Stimulated activated CD8-positive, alpha-beta memory T cell treated with anti-CD3 and anti-CD28 coated beads, Interleukin-7, amount 100 ng/mL, for 4 hours (primary cell): ENCODE measurements around the gene FXYD7.
"Not testable (repeated sequence)": the region's sequence is repeated elsewhere in the genome, so short reads cannot be mapped to it uniquely, and the experiment has no call there.

Experiments used
- DNase-seq, 2 donors: peaks; one replicate each; pipeline ENCODE4 v3.0.0-alpha.2; 2020; ENCODE audit warnings: low read depth in 2 of 2

Gene FXYD7

GRCh38 chr19:35143231-35143715 lies at the start of gene FXYD7:
FXYD7 (plus strand) TSS chr19:35143255; CDS start chr19:35143334, 79 bp downstream.
- no peak for DNase-seq

- DNase-seq: no peak
Observed at GRCh38 chr19:35093430-35093829, 49.6 kb upstream of the FXYD7 start.

GRCh38 chr19:35093941-35094647 lies 49.0 kb upstream of the FXYD7 start:
- DNase-seq: no peak

GRCh38 chr19:35094656-35095055 lies 48.4 kb upstream of the FXYD7 start:
- DNase-seq: no peak

GRCh38 chr19:35095667-35096368 lies 47.2 kb upstream of the FXYD7 start:
- no peak for DNase-seq

- DNase-seq: no peak
Observed at GRCh38 chr19:35098413-35099049, 44.5 kb upstream of the FXYD7 start.

GRCh38 chr19:35099155-35099896 lies 43.7 kb upstream of the FXYD7 start:
- DNase-seq: no peak

- DNase-seq: no peak
Observed at GRCh38 chr19:35099897-35100275, 43.2 kb upstream of the FXYD7 start.

- DNase-seq: no peak
Observed at GRCh38 chr19:35100588-35101533, 42.2 kb upstream of the FXYD7 start.

GRCh38 chr19:35101949-35102348 lies 41.1 kb upstream of the FXYD7 start:
- DNase-seq: not testable (repeated sequence)

GRCh38 chr19:35103614-35104013 lies 39.4 kb upstream of the FXYD7 start:
- DNase-seq: not testable (repeated sequence)

- DNase-seq: no peak
Observed at GRCh38 chr19:35104361-35104760, 38.7 kb upstream of the FXYD7 start.

GRCh38 chr19:35105047-35105410 lies 38.0 kb upstream of the FXYD7 start:
- DNase-seq: no peak

- no peak for DNase-seq
Observed at GRCh38 chr19:35105411-35106290, 37.4 kb upstream of the FXYD7 start.

GRCh38 chr19:35106291-35106583 lies 36.8 kb upstream of the FXYD7 start:
- DNase-seq: no peak

GRCh38 chr19:35106898-35107541 lies 36.0 kb upstream of the FXYD7 start:
- DNase-seq: no peak

- no peak for DNase-seq
Observed at GRCh38 chr19:35107545-35107944, 35.5 kb upstream of the FXYD7 start.

- no peak for DNase-seq
Observed at GRCh38 chr19:35108730-35109129, 34.3 kb upstream of the FXYD7 start.

- no peak for DNase-seq
Observed at GRCh38 chr19:35109395-35110112, 33.5 kb upstream of the FXYD7 start.
